Activated T-cell treated with anti-CD3 and anti-CD28 coated beads, Interleukin-2, amount 50 U/mL, for 48 hours (primary cell): ENCODE results near the gene FAM151B.
"Not testable (repeated sequence)": the region's sequence is repeated elsewhere in the genome, so short reads cannot be mapped to it uniquely, and the experiment has no call there.

ENCODE experiments used
- DNase-seq, 2 experiments: peaks; one replicate each; pipeline ENCODE4 v3.0.0-alpha.2; 2020

The FAM151B gene

GRCh38 chr5:80504833-80505232, 16.9 kb downstream of the FAM151B start:
- DNase-seq: no peak

DNA sequence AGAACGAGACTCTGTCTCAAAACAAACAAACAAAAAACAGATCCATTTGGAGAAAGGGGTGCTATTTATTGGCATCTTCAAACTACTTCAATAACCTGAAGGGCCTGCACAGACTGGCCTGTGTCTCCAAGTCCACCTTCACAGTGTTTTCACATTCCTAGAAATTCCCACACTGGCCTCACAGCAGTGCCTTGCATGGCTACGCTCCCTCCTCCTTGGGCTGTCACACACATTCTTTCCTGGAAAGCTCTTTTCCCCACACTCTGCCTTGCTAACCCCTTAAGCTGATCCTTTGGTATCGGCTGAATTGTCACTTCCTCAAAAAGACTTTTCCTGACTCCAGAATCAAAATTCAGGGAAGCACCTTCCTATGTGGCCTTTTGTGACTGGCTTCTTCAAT, 19.8 kb downstream of the FAM151B start:
- DNase-seq: no peak

DNA sequence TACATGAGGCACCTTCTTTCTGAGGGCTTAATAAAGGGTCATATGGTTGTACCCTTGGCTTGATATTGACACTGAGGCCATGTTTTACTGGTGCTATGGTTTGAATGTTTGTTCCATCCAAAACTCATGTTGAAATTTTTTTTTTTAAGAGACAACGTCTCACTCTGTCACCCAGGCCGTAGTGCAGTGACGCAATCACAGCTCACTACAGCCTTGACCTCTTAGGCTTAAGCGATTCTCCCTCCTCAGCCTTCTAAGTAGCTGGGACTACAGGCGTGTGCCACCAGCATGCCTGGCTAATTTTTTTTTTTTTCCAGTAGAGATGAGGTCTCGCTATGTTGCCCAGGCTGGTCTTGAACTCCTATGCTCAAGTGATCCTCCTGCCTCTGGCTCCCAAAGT, 20.9 kb downstream of the FAM151B start:
- DNase-seq: no peak

DNA sequence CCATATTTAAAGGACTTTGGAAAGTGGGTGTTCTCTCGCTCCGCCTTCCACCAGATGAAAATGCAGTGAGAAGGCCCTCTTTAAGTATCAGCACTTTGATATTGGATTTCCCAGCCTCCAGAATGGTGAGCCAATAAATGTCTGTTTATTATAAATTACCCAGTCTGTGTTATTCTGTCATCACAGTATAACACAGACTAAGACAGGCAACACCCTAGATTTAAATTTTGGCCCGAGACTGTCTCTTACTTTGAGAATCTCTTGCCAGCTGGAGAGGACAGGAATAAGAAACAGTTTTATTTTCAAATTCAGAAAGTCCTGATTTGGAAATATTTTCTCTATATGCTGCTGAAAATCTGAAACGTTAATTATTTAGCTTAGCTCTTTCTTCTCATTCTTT, 21.5 kb downstream of the FAM151B start:
- DNase-seq: no peak

GRCh38 chr5:80516826-80517225, 28.9 kb downstream of the FAM151B start:
- peak in 1 of 2 experiments; percentile 36 for DNase-seq

- DNase-seq: no peak
These were observed 52.8 kb downstream of the FAM151B start for GRCh38 chr5:80540691-80541090.

DNA sequence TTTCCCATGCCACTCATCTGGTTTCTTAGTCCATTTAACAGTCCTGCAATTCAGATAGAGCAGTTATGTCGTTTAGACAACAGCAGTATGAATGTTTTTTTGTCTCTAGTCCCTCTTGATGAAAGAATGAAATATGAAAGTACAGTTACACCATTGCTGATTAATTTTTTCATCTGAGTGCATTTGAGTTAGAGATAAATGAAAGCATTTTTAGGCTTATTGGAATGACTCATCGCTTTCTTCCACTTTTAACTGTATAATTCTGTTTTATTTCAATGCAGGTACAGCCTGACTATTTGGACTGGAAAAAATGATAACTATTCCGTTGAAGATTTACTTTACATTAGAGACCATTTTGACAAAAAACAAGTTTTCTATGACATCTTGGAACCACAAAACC, 53.5 kb downstream of the FAM151B start:
- DNase-seq: no peak

GRCh38 chr5:80554646-80555045, 66.7 kb downstream of the FAM151B start:
- no peak for DNase-seq

- DNase-seq: no peak
These were observed 67.2 kb downstream of the FAM151B start for GRCh38 chr5:80555099-80555498.

DNA sequence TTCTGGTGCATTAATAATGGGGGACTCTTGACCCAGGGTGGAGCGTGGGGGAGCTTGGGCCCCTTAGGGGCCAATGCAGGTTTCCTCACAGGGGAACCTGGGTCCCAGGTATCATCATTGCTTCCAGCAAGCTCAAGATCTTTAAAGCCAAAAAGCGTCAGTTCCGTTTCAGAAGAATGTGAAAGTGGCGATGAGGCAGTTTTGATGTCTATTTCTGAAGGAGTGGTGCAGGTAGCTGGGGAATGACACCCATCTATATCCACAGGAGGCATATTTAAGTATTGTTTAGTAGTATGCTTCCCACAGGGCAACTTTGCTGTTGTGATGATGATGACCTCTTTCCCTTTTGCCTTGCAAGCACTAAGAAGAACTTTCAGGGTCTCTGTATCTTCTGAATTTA, 71.3 kb downstream of the FAM151B start:
- no peak for DNase-seq

- DNase-seq: no peak
These were observed 77.4 kb downstream of the FAM151B start for GRCh38 chr5:80565330-80565729.

DNA sequence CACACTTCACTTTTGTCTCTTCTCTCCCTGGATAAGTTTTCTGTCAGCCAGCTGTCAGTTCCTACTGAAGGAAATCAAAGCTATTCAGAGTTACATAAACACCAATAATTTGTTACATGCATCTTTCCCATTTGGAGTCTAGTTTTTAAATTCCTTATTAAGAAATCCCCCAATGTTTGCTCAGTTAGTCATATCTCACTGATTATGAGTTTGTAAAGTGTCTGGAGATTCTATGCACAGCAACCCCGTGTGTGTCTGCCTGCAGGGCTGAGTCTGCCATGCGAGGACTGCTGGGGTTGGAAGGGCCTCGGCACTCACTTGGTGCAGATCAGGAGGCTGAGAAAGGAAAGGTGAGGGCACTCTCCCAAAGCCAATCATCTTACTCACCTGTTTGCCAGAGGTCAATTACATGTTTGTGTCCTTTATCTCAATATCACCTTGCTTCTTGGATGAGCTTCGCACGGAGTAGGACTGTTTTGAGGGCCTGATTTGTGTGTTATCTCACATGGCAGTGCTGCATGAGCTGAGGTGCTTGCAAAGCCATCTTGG, 78.9 kb downstream of the FAM151B start:
- no peak for DNase-seq

DNA sequence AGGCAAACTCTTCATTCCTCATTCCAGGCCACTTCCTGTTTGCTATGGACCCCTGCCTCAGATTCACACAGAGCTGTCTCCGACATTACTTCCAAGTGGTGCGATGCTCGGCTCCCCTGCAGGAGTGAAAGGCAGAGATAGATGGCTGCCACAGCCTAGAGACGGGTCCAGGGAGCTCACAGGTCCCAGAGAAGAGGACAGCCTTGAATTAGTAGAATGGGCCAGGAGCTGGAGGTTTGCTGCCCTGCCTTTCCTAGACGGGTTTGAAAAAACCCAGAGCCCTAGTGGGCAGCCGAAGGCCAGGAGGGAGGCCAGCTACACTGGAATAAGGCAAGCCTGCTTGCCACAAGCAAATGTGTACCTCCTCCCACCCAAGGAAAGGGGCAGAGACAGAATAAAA, 80.4 kb downstream of the FAM151B start:
- no peak for DNase-seq

GRCh38 chr5:80569086-80569960, 81.4 kb downstream of the FAM151B start:
- peak; percentile 29 to 30 for DNase-seq

DNA sequence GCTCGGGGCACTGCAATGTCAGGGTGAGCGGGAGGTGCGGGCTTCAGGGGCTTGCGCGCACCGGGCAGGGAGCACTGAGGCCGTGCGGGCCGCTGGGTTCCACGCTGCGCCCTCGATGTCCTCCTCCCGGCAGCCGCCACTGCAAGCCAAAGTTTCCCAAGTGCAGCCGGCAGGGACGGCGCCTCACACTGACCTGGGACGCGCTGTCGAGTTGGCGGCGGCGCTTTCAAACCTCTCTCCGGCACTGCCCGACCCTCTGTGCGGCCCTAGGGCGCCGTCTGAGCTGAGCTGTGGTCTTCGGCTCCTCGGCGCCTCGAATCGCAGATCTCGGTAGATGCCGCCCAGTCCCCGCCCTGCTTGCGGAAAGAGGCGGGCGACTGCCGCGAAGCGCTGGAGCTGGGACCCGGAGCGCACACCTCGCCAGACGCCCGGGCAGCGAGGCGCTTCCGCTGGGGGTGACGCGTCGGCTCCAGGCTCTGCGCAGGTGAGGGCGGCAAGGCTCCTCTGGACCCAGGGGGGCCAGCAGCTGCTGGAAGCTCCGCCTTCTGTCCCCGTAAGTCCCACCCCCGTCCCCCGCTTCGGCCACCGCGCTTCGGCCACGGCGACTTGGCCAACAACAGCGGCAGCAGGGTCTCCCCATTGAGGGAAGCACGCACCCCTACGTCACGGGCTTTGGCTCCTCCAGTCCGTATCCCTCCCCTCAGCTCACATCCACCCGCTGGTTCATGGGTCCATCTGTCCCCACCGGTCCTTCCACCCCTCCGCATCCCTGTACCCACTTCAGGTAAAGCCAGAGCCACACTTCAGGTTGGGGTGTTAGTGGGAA, 82.3 kb downstream of the FAM151B start, which contains the start of gene ANKRD34B:
Gene ANKRD34B (minus strand): TSS at position 320 of the 826 bp plus-strand sequence. CDS start 10,261 bp downstream, outside the sequence.
- DNase-seq: peak; percentile 56 to 67

- no peak for DNase-seq
These were observed 85.2 kb downstream of the FAM151B start for GRCh38 chr5:80573062-80573461.

- no peak for DNase-seq
These were observed 88.5 kb downstream of the FAM151B start for GRCh38 chr5:80576383-80576782.

GRCh38 chr5:80577707-80578106, 89.8 kb downstream of the FAM151B start:
- DNase-seq: no peak

- no peak for DNase-seq
These were observed 91.2 kb downstream of the FAM151B start for GRCh38 chr5:80579050-80579449.

GRCh38 chr5:80580291-80580690, 92.4 kb downstream of the FAM151B start:
- DNase-seq: not testable (repeated sequence)

- no peak for DNase-seq
These were observed 96.9 kb downstream of the FAM151B start for GRCh38 chr5:80584770-80585169.

- DNase-seq: no peak
These were observed 101.1 kb downstream of the FAM151B start for GRCh38 chr5:80588858-80589540.

GRCh38 chr5:80590766-80591165, 102.9 kb downstream of the FAM151B start:
- no peak for DNase-seq
